WTC11 (cell line): ENCODE measurements around the gene ADIPOR2.

Source experiments
- ATF3 ChIP-seq: sonication (generic); formaldehyde crosslinking; conservative IDR thresholded peaks from 2 replicates; pipeline ENCODE4 v1.8.1; 2022; ENCODE audit warnings: mild to moderate bottlenecking, missing genetic modification reagents
- CBFB ChIP-seq: sonication (generic); formaldehyde crosslinking; IDR thresholded peaks from 2 replicates; pipeline ENCODE4 v1.8.1; 2022; ENCODE audit warnings: mild to moderate bottlenecking, low read depth, missing genetic modification reagents
- CTCF ChIP-seq: fragments of 200-600 bp; IDR thresholded peaks from 2 replicates; pipeline ENCODE4 v1.8.0; 2022; ENCODE audit warnings: antibody characterized with exemption
- E2F5 ChIP-seq: sonication (generic); formaldehyde crosslinking; IDR thresholded peaks from 2 replicates; pipeline ENCODE4 v1.8.1; 2022; ENCODE audit warnings: mild to moderate bottlenecking, moderate library complexity, missing genetic modification reagents
- STAT6 ChIP-seq: sonication (generic); formaldehyde crosslinking; conservative IDR thresholded peaks from 2 replicates; pipeline ENCODE4 v1.8.1; 2023; ENCODE audit warnings: mild to moderate bottlenecking, low read depth, missing genetic modification reagents, moderate library complexity
- ZNF512 ChIP-seq: sonication (generic); formaldehyde crosslinking; IDR thresholded peaks from 2 replicates; pipeline ENCODE4 v1.8.1; 2022; ENCODE audit warnings: missing genetic modification reagents, borderline replicate concordance

- TF ChIP-seq ATF3 (CRISPR knock-in tag) (no peak), CBFB (CRISPR knock-in tag) (no peak), STAT6 (CRISPR knock-in tag) (no peak), ZNF512 (CRISPR knock-in tag) (no peak), E2F5 (no peak), CTCF (no peak)
Measured at GRCh38 chr12:1676043-1676442, 14.8 kb upstream of the ADIPOR2 start.
